GM20431 (cell line): ENCODE data around the gene CACNA2D3.
"Not testable (repeated sequence)": the region's sequence is repeated elsewhere in the genome, so short reads cannot be mapped to it uniquely, and the experiment has no call there.

Experiments
- in situ Hi-C: fragments of 300-500 bp; cut with MseI, MboI; formaldehyde crosslinking; loops from one replicate; pipeline ENCODE4 v1.15.0; 2020; ENCODE audit warnings: low sequenced_read_pairs; ENCODE audit not compliant: unreplicated experiment

Gene CACNA2D3

GRCh38 chr3:54580453-54580852 lies 458.1 kb downstream of the CACNA2D3 start:
- in situ Hi-C loops = no loop called here

GRCh38 chr3:54582424-54582823 lies 460.1 kb downstream of the CACNA2D3 start:
- in situ Hi-C loops = no loop called here

GRCh38 chr3:54591157-54591556 lies 468.8 kb downstream of the CACNA2D3 start:
- in situ Hi-C loops = no loop called here

DNA sequence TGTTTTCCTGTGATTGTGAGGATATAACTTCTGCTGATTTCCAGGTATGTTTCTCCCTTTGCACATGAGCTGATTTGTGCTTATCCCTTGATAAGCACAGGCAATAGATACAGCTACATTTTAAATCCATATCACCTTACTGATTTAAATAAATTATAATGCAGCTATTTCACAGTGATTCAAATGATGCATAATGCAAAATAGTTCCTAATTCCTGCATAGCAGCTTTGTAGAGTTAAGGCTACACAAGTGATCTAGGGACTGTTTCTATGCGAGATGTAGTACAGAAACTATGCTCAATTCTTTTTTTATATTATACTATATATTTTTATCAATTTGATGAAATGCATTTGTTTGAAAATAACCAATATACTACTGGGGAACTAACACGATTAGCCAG lies 471.3 kb downstream of the CACNA2D3 start:
- in situ Hi-C loops = no loop called here

DNA sequence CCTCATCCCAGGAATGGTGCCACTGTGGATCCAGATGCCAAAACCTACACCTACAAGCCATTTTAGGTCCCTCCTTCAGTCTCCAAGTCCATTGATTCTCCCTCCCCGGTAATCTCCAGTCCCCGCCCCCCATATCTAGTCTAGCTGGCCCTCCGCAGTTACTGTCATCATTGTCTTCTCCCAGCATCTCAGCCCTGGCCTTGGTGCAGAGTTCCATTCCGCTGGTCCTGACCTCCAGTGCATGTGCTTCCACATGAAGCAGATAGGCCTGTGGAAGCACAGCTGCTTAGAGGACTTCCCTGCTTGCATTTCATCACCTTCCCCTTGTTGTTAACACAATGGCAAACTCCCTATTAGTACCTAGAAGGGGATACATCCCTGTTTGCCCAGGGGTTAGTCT lies 473.7 kb downstream of the CACNA2D3 start:
- in situ Hi-C loops = no loop called here

- in situ Hi-C loops = no loop called here
Observed at GRCh38 chr3:54599716-54600115, 477.4 kb downstream of the CACNA2D3 start.

DNA sequence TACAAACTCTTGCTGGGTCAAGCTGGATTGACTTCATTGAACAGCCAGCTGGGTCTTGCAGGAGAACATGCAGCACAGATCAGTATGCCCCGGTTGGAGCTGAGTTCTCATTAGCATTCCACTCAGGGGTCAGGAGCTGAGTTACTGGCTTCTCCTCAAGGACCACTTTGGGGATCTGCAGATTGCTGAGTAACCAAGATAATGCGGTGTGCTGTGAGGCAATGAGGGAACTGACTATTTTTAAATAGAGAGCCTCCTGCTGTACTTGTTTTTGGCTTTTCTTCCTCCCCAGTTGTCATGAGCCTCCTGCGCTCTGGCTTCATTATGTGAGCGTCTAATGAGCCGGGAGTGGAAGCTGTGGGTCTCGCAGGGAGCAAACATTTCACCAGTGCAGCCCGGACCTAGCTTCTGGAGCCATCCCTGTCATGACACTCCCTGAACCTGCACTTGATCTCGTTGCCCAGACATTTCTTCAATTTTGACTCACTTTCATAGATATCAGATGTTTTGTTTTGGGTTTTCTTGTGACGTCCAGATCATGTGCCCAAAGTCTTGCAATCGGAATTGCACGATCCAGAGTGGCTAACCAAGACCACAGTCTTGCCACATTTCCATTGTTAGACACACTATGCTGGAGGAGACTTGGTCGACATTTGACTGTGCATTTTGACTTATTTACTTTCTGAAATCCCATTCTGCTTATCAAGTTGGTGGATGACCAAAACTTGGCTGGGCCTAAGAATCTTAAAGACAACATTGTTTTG lies 478.3 kb downstream of the CACNA2D3 start:
- in situ Hi-C loops = no loop called here

DNA sequence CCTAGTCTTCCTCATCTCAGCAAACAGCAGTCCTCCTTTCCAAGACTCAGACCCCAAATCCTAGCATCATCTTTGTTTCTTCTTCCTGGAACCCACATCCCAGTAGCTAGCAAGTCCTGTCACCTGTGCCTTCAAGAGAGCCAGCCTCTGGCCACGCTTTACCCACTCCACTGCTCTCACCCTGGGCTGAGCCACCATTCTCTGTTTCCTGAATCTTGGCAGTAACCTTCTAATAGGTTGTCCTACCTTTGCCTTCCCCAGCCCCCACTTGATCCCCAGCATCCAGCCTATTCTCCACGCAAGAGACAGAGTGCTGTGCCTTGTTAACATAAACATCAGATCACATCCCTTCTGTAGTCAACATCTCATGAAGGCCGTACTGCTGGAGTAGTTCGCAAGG lies 482.1 kb downstream of the CACNA2D3 start:
- in situ Hi-C loops = no loop called here

GRCh38 chr3:54608041-54608440 lies 485.7 kb downstream of the CACNA2D3 start:
- in situ Hi-C loops = no loop called here

DNA sequence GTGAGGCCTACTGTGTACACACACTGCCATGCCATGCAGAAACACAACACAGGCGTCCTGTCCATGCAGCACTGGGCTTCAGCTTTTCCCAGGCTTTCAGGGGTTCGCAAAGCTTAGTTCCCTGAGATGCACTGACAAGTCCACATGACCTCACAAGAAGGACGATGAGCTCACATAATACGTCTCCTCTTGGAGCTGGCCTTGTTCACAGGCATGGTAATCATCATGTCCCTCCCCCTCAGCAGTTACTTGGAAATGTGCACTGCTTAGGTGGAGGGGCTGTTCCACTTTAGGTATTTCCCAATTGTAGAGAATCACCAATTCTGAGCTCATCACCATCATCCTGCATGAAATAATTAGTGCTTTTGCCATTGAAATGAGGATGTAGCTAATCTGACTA lies 496.7 kb downstream of the CACNA2D3 start:
- in situ Hi-C loops = no loop called here

- in situ Hi-C loops = no loop called here
Observed at GRCh38 chr3:54619531-54619930, 497.2 kb downstream of the CACNA2D3 start.

DNA sequence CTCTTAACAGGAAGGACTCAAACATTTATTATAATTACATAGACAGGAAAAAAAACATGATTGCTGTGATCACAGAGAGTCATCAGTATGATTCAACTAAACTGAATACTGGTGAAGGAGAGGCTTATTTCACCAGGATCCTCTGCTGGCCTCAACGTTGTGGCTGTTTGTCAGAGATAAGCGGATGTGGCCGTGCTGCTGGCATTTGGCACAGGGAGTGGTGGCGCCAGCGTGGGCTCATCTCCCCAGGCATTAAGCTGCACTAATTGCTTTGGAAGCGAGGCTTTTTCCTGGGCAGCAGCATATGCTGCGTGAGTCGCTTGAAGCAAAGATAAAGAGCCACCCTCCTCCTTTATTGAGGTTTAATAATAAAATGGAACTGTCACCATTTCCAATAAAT lies 498.8 kb downstream of the CACNA2D3 start:
- in situ Hi-C loops = no loop called here

GRCh38 chr3:54622678-54623077 lies 500.3 kb downstream of the CACNA2D3 start:
- in situ Hi-C loops = no loop called here

GRCh38 chr3:54625805-54626787 lies 503.7 kb downstream of the CACNA2D3 start:
- in situ Hi-C loops = no loop called here

GRCh38 chr3:54628888-54629441 lies 506.6 kb downstream of the CACNA2D3 start:
- in situ Hi-C loops = no loop called here

DNA sequence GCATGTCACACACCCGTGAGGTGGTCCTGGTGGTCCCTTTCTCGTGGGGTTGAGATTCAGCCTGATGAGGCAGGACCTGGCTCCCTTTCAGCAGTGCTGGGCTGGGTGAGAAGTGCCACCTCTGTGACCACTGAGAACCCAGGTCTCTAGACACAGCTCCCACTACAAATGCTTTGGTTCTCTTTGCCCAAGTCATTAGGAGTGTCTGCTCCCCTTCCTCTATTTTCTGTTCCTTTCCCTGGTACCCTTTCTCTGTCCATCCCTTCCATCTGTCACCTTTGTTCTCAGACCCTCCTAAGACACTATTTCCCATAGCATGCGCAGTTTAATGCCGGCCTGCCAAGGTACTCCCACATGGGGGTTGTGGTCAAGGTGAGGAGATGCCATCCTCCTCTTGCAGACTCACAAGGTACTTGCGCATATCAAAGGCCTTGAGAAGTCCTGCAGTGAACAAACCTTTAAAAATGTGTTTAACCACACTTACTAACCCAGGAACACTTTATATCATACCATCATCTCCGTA lies 507.8 kb downstream of the CACNA2D3 start:
- in situ Hi-C loops = no loop called here

GRCh38 chr3:54631001-54631400 lies 508.6 kb downstream of the CACNA2D3 start:
- in situ Hi-C loops = not testable (repeated sequence)

GRCh38 chr3:54631516-54632325 lies 509.4 kb downstream of the CACNA2D3 start:
- in situ Hi-C loops = no loop called here

GRCh38 chr3:54632326-54632665 lies 509.9 kb downstream of the CACNA2D3 start:
- in situ Hi-C loops = no loop called here

DNA sequence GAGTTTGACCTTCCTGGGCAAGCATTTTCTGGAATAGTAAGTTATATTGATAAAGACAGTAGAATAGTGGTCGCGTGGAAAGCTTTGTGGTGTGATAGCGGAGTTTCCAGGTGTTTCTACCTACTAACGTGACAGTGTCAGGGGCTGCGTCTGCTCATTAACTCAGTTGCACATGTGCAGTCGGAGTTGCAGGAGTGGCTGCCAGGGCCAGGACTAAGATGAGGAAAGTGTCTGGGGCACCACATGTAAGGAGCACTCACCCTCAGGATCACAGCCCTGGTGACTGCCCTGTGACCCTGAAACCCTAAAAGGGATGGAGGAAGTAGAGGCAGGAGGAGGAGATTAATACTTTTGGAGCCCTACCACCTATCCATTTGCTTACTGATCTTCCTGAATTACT lies 510.5 kb downstream of the CACNA2D3 start:
- in situ Hi-C loops = no loop called here
